NCI-H82 treated with DMSO at 0.1 percent for 48 hours (cell line): ENCODE measurements around the gene MIOX.

ENCODE experiments used
- DNase-seq: peaks from one replicate; lab custom pipeline; 2025; ENCODE audit not compliant: unreplicated experiment; lab: John Stamatoyannopoulos, UW

Gene MIOX

DNA sequence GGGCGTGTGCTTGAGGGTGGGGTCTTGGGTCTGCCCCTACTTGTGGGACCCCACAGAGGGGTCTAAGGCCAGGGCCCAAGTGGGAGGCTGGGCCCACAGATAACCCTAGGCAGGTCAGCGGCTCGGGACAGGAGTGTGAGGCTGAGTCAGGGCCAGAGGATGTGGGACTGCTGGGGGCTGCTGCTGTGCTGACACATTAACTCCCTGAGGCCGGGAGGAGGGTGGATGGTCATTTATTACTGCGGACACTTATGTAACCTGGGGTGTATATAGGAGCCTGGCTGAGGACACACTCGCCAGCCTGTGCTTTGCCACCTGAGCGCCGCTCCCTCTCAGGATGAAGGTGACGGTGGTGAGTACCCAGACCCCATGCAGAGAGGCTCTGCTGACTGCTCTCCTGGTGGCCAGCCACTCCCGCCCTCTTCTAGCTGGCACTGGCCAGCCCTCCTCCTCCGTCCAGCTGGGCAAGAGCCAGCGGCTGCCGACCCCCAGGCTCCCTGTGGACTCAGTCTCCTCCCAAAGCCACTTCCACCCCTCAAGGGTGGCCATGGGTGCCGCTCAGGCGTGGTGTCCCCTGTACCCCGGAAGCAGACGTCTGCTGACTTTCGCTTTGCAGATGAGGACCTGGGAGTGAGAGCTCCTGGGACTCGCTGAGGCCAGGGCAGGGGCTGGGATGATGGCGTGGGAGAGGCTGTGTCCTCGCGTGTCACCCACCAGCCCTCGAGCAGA, at the start of gene MIOX:
MIOX (plus strand) TSS at position 299 of the 729 bp plus-strand sequence; CDS start at position 338, 39 bp downstream.
- no peak for DNase-seq

DNA sequence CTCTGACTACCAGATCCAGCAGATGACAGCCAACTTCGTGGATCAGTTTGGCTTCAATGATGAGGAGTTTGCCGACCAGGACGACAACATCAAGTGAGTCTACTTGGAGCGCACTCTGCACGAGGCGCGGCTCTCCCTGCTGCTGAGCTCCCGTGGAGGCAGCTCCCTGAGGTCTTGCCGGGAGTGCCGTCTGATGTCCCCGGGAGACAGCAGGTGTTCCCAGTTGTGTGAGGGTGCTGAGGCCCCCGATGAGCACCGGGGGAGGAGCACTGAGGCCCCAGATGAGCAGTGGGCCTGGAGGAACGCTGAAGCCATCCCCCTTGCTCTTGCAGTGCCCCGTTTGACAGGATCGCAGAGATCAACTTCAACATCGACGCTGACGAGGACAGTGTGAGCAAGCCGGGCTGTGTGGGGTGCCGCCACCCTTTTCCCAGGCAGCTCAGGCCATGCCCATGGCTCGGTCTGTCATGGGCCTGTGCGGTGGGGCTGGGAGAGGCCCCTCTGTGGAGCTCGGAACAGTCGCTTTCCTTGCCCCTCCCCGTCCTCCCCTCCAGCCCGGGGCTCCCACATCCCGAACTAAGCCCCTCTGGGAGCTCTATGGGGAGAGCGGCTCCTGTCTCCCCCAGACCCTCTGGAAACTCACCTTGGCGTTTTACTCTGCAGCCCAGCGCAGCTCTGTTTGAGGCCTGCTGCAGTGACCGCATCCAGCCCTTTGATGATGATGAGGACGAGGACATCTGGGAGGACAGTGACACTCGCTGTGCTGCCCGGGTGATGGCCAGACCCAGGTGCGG, 49.0 kb upstream of the MIOX start:
- DNase-seq, result no peak

GRCh38 chr22:50438305-50439275, 48.1 kb upstream of the MIOX start:
- no peak for DNase-seq

DNA sequence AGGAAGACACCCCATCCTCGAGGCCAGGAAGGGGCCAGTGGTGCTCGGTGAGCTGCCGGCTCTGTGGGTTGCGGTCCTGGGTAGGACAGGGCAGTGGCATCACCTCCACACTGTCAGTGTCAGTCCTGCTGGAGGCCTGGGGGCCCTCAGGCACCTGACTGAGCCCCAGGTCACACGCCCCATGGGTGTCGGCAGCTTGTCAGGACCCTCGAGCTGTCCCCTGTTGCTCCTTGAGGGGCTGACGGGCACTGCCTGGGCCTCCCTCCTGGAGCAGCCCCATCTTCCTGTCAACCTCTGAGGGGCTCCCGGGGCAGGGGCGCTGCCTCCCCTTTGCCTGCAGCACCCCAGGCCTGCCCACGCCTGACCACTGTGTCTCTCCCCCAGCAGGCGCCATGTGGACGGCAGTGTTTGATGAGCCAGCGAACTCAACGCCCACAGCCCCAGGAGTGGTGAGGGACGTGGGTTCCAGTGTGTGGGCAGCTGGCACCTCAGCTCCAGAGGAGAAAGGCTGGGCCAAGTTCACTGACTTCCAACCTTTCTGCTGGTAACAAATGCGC, 47.3 kb upstream of the MIOX start:
- DNase-seq, result no peak

GRCh38 chr22:50439871-50440331, 46.8 kb upstream of the MIOX start:
- DNase-seq, result no peak

- no peak for DNase-seq
Measured at GRCh38 chr22:50440544-50441249, 46.0 kb upstream of the MIOX start.

GRCh38 chr22:50441428-50441993, 45.1 kb upstream of the MIOX start:
- DNase-seq, result no peak

- DNase-seq, result no peak
Measured at GRCh38 chr22:50443197-50443596, 43.5 kb upstream of the MIOX start.

DNA sequence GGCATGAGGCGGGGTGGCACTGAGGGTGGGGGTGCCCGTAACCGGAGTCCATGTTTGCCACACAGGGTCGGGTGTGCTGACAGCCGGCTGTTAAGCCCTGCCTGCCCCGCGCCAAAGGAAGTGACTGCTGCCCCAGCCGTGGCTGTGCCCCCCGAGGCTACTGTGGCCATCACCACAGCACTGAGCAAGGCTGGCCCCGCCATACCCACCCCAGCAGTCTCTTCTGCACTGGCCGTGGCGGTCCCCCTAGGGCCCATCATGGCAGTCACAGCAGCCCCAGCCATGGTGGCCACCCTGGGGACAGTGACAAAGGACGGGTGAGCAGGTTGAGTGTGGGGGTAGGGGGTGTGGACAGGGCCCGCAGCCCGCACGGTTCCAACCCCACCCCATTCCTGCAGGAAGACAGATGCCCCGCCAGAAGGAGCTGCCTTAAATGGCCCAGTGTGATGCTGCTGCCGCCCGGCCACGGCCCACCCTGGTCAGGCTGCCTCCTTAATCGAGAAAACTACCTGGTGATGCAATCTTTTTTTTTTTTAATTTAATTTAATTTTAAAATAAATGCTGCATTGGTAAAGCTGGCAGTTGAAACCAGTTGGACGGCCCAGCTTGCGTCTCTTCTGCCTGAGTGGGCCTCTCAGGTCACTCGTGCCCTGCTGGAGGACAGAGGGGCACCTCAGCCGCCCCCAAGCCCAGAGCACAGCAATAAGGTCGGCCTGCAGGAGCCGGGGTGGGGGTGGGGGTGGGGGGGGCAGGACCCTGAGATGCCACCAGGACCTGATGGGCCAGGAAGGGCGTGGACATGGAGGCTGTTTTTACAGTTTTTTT, 42.6 kb upstream of the MIOX start:
- DNase-seq, result no peak

DNA sequence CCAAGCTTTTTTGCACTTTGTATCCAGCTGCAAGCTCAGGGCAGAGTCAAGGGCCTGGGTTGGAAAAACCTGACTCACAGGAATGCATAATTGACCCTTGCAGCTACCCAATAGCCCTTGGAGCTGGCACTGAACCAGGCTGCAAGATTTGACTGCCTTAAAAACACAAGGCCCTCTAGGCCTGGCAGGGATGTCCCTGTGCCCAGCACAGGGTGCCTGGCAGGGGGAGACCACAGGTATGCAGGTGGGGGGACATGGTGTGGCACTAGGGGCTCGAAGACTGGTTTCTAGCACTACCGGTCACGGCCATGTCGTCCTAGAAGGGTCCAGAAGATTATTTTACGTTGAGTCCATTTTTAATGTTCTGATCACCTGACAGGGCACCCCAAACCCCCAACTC, 42.0 kb upstream of the MIOX start:
- no peak for DNase-seq

- no peak for DNase-seq
Measured at GRCh38 chr22:50445071-50445879, 41.4 kb upstream of the MIOX start.

DNA sequence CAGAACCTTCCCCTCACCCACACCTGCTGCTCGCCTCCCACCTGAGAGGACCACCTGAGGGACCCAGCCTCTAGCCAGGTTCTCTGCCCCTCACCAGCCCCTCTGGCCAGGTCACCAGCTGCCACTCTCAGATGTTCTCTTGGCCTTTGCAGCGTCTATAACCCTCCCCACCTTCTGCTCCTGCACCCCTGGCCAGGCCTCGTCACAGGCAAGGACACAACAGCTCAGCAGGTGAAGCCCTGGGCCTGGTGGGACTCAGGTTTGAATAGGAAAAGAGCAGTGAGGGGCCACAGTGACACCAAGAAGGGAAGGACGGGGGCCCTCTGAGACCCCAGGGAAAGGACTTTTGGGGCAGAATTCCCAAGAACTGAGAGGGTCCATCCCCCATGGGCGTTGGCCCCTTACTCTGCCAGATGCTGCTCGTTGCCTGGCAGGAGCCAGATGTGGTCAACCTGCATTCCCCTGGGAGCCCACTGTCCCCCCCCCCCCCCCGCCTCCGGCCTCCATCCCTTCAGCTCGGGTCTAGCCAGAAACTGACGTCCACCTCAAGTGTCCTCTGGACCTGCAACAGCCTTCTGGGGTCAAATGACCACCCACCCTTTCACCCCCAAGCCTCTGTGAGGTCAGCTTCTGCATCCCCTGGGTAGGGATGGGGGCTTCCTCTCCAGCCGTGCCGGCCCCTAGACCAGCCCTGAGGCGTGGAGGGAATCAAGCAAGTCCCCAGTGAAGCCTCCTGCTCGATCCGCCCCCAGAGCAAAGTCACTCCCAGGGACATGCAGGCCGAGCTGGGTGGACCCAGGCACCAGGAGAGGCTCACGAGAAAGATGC, 40.6 kb upstream of the MIOX start:
- DNase-seq, result no peak

- DNase-seq, result no peak
Measured at GRCh38 chr22:50446708-50447575, 39.7 kb upstream of the MIOX start.

- no peak for DNase-seq
Measured at GRCh38 chr22:50447576-50448551, 38.8 kb upstream of the MIOX start.

- no peak for DNase-seq
Measured at GRCh38 chr22:50452649-50453048, 34.0 kb upstream of the MIOX start.
